ENCODE results near the gene TMEM54. TPM values are rescaled to one million over a fixed set of nuclear protein-coding genes. Genes with fewer than 3 reads are reported as not detected.

Gene TMEM54
- total and polyA plus RNA-seq, 2 donors (not counting 1 experiment from before 2014, with no cell fraction given), result 0.13 TPM; not detected in 1

- no peaks in the 10 kb centered on the region for H3K27me3 Mint-ChIP-seq
- intact Hi-C loops (cut with micrococcal nuclease), result no loop called here
Observed at GRCh38 chr1:32858791-32859190, 42.4 kb downstream of the TMEM54 start.

GRCh38 chr1:32858136-32858535, 43.1 kb downstream of the TMEM54 start:
- Mint-ChIP-seq H3K9me3 (ENCODE audit: insufficient read depth) (no peaks in the 10 kb centered on the region), H3K4me1 (no peaks in the 10 kb centered on the region), H3K27me3 (no peaks in the 10 kb centered on the region), H3K4me3 (no peak overlapping the region), H3K27ac (no peak overlapping the region)
- WGBS (ENCODE audit: insufficient coverage), result no CpG with 5 or more reads among the region's 2 CpGs
- POLR2A ChIA-PET, result no interaction called here
- Histone ChIP-seq H3K36me3 (replicated peaks in 1 of 2; ENCODE audit: control extremely low read depth in 1 of 2, control insufficient read depth in 1 of 2, extremely low read depth in 1 of 2, insufficient read depth in 2 of 2, low read length in 1 of 2) (peaks cover 21 to 70% of the 10 kb centered on the region in 2 experiments), H3K9ac (ENCODE audit: low read length) (no peak overlapping the region), H3K27ac (ENCODE audit: low read length in 2 of 2) (no peak overlapping the region), H2AFZ (ENCODE audit: insufficient read depth, low read depth, low read length, poor library complexity, severe bottlenecking) (no peak overlapping the region), H3K4me2 (replicated peaks; ENCODE audit: low read depth, low read length, poor library complexity, severe bottlenecking) (no peak overlapping the region), H3K79me2 (ENCODE audit: control insufficient read depth, insufficient read depth, low read length) (no peaks in the 10 kb centered on the region), H3K4me3 (ENCODE audit: control extremely low read depth in 1 of 5, extremely low read depth in 1 of 5, insufficient read depth in 1 of 5, low read depth in 2 of 5, low read length in 4 of 5) (no peak overlapping the region), H4K20me1 (ENCODE audit: control insufficient read depth, insufficient read depth, low read length, poor library complexity, severe bottlenecking) (no peaks in the 10 kb centered on the region), H3K27me3 (replicated peaks in 1 of 4; ENCODE audit: control extremely low read depth in 1 of 4, control insufficient read depth in 3 of 4, insufficient read depth in 4 of 4, low read length in 3 of 4) (no peaks in the 10 kb centered on the region), H3K9me3 (ENCODE audit: control extremely low read depth in 1 of 3, control insufficient read depth in 2 of 3, insufficient read depth in 1 of 3, low read length in 2 of 3) (no peaks in the 10 kb centered on the region), H3K4me1 (ENCODE audit: control insufficient read depth in 2 of 2, insufficient read depth in 2 of 2, low read length in 2 of 2) (no peaks in the 10 kb centered on the region)
- DNase-seq, result no peak
- ATAC-seq (ENCODE audit: low read depth), result no peak
- intact Hi-C loops (cut with micrococcal nuclease), result no loop called here
- CTCF ChIA-PET, result interaction anchor here (0.6 to 0.7 kb wide), 4 partner anchors 22 to 442 kb away, joined by 3 read pairs; no protein-coding TSS in a partner anchor
- TF ChIP-seq CTCF (IDR thresholded peaks at IDR 0.05), result no peak
- TF ChIP-seq EZH2 (IDR thresholded peaks at IDR 0.05; ENCODE audit: borderline replicate concordance, insufficient read depth, low read depth, low read length, poor library complexity, severe bottlenecking), result no peak

More at GRCh38 chr1:32858791-32859190, 42.4 kb downstream of the TMEM54 start:
- no peak overlapping the region for H3K9ac ChIP-seq (ENCODE audit: low read length)
- H3K4me3 Mint-ChIP-seq, result no peak overlapping the region
- no peak for TF ChIP-seq EZH2 (IDR thresholded peaks at IDR 0.05; ENCODE audit: borderline replicate concordance, insufficient read depth, low read depth, low read length, poor library complexity, severe bottlenecking)
- TF ChIP-seq CTCF (IDR thresholded peaks at IDR 0.05), result no peak
- ChIA-PET POLR2A (no interaction called here), CTCF (interaction anchor here (0.6 to 2.3 kb wide), 3 partner anchors 13 to 246 kb away, joined by 3 to 8 read pairs (median 3); no protein-coding TSS in a partner anchor)
- no peak overlapping the region for H2AFZ ChIP-seq (ENCODE audit: insufficient read depth, low read depth, low read length, poor library complexity, severe bottlenecking)
- H3K4me1 ChIP-seq (ENCODE audit: control insufficient read depth in 2 of 2, insufficient read depth in 2 of 2, low read length in 2 of 2), result no peaks in the 10 kb centered on the region
- H3K36me3 ChIP-seq (replicated peaks in 1 of 2; ENCODE audit: control extremely low read depth in 1 of 2, control insufficient read depth in 1 of 2, extremely low read depth in 1 of 2, insufficient read depth in 2 of 2, low read length in 1 of 2), result peaks cover 20 to 66% of the 10 kb centered on the region in 2 experiments
- no peak overlapping the region for H3K27ac Mint-ChIP-seq
- no peak for DNase-seq
- no peaks in the 10 kb centered on the region for H4K20me1 ChIP-seq (ENCODE audit: control insufficient read depth, insufficient read depth, low read length, poor library complexity, severe bottlenecking)
- H3K79me2 ChIP-seq (ENCODE audit: control insufficient read depth, insufficient read depth, low read length), result no peaks in the 10 kb centered on the region
- WGBS (ENCODE audit: insufficient coverage), result 100% methylated on average over 4 of the region's 7 CpGs
- no peaks in the 10 kb centered on the region for H3K9me3 Mint-ChIP-seq (ENCODE audit: insufficient read depth)
- no peaks in the 10 kb centered on the region for H3K9me3 ChIP-seq (ENCODE audit: control extremely low read depth in 1 of 3, control insufficient read depth in 2 of 3, insufficient read depth in 1 of 3, low read length in 2 of 3)
- no peak overlapping the region for H3K4me3 ChIP-seq (ENCODE audit: control extremely low read depth in 1 of 5, extremely low read depth in 1 of 5, insufficient read depth in 1 of 5, low read depth in 2 of 5, low read length in 4 of 5)
- no peak overlapping the region for H3K4me2 ChIP-seq (replicated peaks; ENCODE audit: low read depth, low read length, poor library complexity, severe bottlenecking)
- ATAC-seq (ENCODE audit: low read depth), result no peak
- no peak overlapping the region for H3K27ac ChIP-seq (ENCODE audit: low read length in 2 of 2)
- H3K4me1 Mint-ChIP-seq, result no peaks in the 10 kb centered on the region
- H3K27me3 ChIP-seq (replicated peaks in 1 of 4; ENCODE audit: control extremely low read depth in 1 of 4, control insufficient read depth in 3 of 4, insufficient read depth in 4 of 4, low read length in 3 of 4), result no peaks in the 10 kb centered on the region
